T-helper 1 cell (primary cell): Measurements from ENCODE around the gene PRELID2.
"Not testable (repeated sequence)": the region's sequence is repeated elsewhere in the genome, so short reads cannot be mapped to it uniquely, and the experiment has no call there.

Experiments
- DNase-seq, 5 donors: peaks; one replicate each; pipeline ENCODE4 v3.0.0-alpha.2; 2012 to 2020

Gene PRELID2

GRCh38 chr5:145838276-145838675 is 3.1 kb upstream of the PRELID2 start:
- no peak for DNase-seq

GRCh38 chr5:145836241-145836640 is 1.1 kb upstream of the PRELID2 start:
- DNase-seq: not testable (repeated sequence)

- no peak for DNase-seq
Observed at GRCh38 chr5:145835848-145836239, 702 bp upstream of the PRELID2 start.

GRCh38 chr5:145834554-145834916 is 607 bp downstream of the PRELID2 start:
- DNase-seq: no peak

- DNase-seq: no peak
Observed at GRCh38 chr5:145833631-145834200, 1.4 kb downstream of the PRELID2 start.

- no peak for DNase-seq
Observed at GRCh38 chr5:145830594-145830993, 4.5 kb downstream of the PRELID2 start.

GRCh38 chr5:145829708-145830361 is 5.3 kb downstream of the PRELID2 start:
- DNase-seq: no peak

- DNase-seq: no peak
Observed at GRCh38 chr5:145826895-145827674, 8.1 kb downstream of the PRELID2 start.

GRCh38 chr5:145825751-145826180 is 9.4 kb downstream of the PRELID2 start:
- peak in 1 of 5 donors; percentile 41 for DNase-seq

GRCh38 chr5:145824040-145824439 is 11.1 kb downstream of the PRELID2 start:
- DNase-seq: no peak

- no peak for DNase-seq
Observed at GRCh38 chr5:145818604-145819003, 16.5 kb downstream of the PRELID2 start.

GRCh38 chr5:145812877-145813276 is 22.3 kb downstream of the PRELID2 start:
- DNase-seq: no peak

GRCh38 chr5:145811834-145812625 is 23.1 kb downstream of the PRELID2 start:
- no peak for DNase-seq

GRCh38 chr5:145806923-145807322 is 28.2 kb downstream of the PRELID2 start:
- DNase-seq: no peak

- no peak for DNase-seq
Observed at GRCh38 chr5:145805819-145806218, 29.3 kb downstream of the PRELID2 start.

- DNase-seq: no peak
Observed at GRCh38 chr5:145804701-145805100, 30.4 kb downstream of the PRELID2 start.

GRCh38 chr5:145803112-145804004 is 31.8 kb downstream of the PRELID2 start:
- no peak for DNase-seq

- no peak for DNase-seq
Observed at GRCh38 chr5:145801195-145801594, 33.9 kb downstream of the PRELID2 start.

- DNase-seq: no peak
Observed at GRCh38 chr5:145800181-145800580, 35.0 kb downstream of the PRELID2 start.

GRCh38 chr5:145798503-145798902 is 36.6 kb downstream of the PRELID2 start:
- DNase-seq: not testable (repeated sequence)

- peak in 1 of 5 donors; percentile 33 for DNase-seq
Observed at GRCh38 chr5:145797336-145797735, 37.8 kb downstream of the PRELID2 start.

- no peak for DNase-seq
Observed at GRCh38 chr5:145796318-145796717, 38.8 kb downstream of the PRELID2 start.
